ENCODE data around the gene APOE.
"Not testable (repeated sequence)": the region's sequence is repeated elsewhere in the genome, so short reads cannot be mapped to it uniquely, and the experiment has no call there.

APOE gene

DNA sequence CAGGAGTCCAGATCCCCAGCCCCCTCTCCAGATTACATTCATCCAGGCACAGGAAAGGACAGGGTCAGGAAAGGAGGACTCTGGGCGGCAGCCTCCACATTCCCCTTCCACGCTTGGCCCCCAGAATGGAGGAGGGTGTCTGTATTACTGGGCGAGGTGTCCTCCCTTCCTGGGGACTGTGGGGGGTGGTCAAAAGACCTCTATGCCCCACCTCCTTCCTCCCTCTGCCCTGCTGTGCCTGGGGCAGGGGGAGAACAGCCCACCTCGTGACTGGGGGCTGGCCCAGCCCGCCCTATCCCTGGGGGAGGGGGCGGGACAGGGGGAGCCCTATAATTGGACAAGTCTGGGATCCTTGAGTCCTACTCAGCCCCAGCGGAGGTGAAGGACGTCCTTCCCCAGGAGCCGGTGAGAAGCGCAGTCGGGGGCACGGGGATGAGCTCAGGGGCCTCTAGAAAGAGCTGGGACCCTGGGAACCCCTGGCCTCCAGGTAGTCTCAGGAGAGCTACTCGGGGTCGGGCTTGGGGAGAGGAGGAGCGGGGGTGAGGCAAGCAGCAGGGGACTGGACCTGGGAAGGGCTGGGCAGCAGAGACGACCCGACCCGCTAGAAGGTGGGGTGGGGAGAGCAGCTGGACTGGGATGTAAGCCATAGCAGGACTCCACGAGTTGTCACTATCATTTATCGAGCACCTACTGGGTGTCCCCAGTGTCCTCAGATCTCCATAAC lies at the start of gene APOE:
APOE (plus strand) TSS at position 360 of the 724 bp plus-strand sequence. CDS start 829 bp downstream, outside the sequence.
- DNase-seq = no peak

DNA sequence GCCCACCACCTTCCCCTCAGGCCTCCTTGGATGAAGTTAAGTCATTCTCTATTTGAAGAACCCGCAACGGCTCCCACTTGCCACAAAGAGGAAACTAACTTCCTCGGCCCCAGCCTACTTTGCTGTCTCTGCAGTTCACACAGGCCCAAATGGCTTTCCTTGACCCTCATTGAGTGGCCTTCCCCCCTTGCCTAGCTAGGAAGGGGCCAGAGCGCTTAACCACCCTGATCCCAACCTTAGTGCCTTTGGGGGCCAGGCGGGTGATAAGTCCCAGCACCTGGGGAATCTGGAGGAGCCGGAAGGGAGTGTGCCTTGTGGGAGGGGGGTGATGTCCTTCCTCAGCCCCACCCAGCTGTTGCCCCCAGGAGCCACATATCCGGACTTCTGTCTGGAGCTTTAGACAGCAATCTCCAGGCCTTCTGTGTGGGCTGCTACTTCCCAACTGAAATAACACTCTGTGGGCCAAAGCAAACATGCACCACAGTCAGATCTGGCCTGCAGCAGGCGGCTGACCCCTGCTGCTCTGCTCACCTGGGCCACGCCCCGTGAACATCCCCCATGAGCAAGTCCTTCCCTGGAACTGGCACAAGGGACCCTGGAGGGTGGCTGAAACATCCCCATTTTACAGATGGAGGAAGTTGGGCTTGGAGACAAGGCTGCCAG lies 49.0 kb upstream of the APOE start:
- DNase-seq = no peak

DNA sequence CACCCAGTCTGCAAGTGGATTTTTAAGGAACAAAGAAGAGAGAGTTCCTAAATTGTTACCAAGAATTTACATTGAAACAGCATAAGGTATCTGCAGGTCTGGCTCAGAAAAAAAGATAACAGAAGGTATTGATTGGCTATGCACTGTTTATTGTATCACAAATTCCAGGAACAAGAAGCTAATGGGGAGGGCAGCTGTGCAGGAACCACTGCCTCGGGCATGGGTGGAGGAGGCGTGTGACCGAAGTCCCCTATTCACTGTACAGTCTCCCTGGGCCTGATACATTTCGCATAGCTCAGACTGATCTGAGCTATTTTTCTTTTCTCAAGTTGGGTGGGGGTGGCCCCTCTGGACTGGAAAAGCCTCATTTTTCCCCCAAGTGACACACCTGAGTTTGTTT lies 47.8 kb upstream of the APOE start:
- DNase-seq = no peak

DNA sequence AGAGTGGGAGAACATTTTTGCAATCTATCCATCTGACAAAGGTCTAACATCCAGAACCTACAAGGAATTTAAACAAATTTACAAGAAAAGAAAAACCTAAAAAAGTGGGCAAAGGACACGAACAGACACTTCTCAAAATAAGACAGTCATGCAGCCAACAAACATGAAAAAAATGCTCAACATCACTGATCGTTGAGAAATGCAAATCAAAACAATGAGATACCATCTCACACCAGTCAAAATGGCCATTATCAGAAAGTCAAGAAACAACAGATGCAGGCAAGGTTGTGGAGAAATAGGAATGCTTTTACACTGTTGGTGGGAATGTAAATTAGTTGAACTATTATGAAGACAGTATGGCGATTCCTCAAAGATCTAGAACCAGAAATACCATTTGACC lies 44.0 kb upstream of the APOE start:
- DNase-seq = not testable (repeated sequence)

DNA sequence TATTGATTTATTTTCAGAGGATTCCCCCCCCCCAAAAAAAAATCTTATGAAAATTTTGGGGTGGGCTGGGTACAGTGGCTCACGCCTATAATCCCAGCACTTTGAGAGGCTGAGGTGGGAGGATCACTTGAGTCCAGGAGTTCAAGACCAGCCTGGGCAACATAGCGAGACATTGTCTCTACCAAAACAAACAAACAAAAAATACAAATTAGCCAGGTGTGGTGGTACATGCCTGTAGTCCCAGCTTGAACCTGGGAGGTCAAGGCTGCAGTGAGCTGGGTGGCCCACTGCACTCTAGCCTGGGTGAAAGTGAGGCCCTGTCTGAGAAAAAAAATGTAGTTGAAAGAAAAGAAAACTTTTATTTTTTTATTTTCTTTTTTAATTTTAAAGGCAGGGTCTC lies 41.6 kb upstream of the APOE start:
- no peak for DNase-seq

DNA sequence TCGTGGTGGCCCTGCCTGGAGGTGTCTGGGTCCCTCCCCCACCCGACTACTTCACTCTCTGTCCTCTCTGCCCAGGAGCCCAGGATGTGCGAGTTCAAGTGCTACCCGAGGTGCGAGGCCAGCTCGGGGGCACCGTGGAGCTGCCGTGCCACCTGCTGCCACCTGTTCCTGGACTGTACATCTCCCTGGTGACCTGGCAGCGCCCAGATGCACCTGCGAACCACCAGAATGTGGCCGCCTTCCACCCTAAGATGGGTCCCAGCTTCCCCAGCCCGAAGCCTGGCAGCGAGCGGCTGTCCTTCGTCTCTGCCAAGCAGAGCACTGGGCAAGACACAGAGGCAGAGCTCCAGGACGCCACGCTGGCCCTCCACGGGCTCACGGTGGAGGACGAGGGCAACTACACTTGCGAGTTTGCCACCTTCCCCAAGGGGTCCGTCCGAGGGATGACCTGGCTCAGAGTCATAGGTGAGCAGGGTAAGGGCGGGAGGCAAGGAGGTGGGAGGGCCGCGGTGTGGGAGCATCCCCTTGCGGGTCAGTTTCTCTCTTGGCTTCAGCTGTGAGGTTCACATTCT lies 40.3 kb upstream of the APOE start:
- DNase-seq = no peak

DNA sequence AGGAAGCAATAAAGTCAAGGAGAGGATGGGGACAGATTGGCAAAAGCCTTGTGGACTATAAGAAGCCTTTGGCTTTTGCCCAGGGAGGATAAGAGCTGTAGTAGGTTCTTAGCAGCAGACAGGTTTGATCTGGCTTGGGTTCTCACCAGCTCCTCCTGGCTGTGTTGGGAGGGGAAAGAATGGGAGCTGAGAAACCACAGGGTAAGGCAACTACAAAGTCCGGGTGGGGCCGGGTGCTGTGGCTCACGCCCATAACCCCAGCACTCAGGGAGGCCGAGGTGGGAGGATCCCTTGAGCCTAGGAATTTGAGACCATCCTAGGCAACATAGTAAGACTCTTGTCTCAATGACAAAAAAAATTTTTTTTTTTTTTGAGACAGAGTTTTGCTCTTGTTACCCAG lies 38.9 kb upstream of the APOE start:
- no peak for DNase-seq

DNA sequence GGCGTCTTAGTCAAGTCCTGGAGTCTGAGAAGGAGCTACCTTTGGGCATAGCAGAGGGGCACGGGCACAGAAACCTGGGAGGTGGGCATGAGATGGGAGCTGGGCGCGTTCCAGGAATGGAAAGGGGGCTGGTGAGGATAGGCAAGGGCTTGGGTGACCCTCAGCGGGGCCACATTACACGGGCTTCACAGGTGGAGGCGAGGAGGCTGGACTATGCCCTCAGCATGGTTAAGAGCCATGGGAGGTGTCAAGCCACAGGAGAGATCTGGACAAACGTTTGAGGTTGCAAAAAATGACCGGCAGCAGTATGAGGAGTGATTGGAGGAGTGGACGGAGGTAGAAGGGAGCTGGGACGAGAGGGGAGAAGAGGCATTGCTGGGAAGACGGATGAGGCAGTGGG lies 38.0 kb upstream of the APOE start:
- no peak for DNase-seq

DNA sequence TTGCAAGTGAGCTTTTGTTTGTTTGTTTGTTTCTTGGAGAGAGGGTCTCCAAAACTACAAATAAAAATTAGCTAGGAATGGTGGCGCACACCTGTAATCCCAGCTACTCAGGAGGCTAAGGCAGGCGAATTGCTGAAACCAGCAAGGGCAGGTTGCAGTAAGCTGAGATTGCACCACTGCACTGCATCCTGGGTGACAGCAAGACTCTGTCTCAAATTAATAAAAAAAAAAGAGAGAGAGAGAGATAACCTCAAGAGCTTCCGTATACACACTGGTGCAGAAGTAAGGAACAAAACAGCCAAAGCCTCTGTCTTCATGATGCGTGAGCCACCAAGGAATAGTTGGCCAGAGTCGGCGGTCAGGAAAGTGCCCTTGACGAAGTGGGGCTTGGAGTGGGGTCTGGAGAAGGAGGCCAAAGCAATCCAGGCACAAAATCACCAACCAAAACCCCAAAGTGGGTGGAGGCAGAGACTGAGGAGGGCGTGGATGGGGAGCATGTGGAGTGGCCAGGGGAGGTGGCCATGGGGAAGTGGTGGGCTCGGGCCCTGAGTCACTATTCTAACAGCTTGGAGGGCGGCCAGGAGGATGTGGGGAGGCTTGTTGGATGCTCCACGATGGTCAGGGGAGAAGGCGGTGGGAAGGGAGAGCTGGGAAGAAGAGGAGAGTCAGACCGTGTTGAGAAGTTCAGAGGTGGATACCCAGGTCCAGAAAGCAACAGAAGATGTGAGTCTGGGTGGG lies 35.7 kb upstream of the APOE start:
- DNase-seq = no peak

DNA sequence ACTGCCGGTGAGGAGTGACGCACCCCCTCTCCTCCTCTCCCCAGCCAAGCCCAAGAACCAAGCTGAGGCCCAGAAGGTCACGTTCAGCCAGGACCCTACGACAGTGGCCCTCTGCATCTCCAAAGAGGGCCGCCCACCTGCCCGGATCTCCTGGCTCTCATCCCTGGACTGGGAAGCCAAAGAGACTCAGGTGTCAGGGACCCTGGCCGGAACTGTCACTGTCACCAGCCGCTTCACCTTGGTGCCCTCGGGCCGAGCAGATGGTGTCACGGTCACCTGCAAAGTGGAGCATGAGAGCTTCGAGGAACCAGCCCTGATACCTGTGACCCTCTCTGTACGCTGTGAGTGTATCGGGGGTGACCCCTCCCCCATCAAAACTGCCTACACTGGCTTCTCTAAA lies 33.8 kb upstream of the APOE start:
- no peak for DNase-seq

DNA sequence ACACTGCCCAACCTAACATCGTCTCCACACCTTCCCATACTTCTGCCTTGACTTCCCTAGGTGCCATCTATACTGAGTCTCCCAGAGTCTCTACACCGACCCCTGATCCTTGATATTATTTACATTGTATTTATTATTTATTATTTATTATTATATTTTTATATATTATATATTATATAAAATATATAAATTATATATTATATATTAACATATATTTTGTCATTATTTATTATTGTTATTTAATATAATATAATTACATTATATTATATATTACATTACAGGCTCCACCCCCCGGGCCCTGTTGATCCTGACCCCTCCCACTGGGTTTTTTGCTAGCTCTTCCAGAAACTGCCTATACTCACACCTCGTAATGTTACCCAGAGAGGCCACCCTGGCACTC lies 32.9 kb upstream of the APOE start:
- no peak for DNase-seq

DNA sequence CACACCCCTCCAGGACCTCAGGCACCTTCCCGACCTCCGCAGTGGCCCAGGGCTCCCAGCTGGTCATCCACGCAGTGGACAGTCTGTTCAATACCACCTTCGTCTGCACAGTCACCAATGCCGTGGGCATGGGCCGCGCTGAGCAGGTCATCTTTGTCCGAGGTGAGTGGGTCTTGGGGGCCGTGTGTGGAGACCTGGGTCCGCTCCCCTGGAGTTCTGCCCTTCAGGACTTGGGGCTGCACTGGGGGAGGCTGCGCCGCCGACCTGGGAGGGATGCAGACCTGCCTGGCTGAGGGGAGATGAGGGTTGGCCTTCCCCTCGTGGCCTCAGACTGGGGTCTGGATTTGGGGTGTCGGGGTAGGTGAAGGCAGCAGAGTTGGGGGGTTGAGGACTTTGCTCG lies 31.3 kb upstream of the APOE start:
- no peak for DNase-seq

DNA sequence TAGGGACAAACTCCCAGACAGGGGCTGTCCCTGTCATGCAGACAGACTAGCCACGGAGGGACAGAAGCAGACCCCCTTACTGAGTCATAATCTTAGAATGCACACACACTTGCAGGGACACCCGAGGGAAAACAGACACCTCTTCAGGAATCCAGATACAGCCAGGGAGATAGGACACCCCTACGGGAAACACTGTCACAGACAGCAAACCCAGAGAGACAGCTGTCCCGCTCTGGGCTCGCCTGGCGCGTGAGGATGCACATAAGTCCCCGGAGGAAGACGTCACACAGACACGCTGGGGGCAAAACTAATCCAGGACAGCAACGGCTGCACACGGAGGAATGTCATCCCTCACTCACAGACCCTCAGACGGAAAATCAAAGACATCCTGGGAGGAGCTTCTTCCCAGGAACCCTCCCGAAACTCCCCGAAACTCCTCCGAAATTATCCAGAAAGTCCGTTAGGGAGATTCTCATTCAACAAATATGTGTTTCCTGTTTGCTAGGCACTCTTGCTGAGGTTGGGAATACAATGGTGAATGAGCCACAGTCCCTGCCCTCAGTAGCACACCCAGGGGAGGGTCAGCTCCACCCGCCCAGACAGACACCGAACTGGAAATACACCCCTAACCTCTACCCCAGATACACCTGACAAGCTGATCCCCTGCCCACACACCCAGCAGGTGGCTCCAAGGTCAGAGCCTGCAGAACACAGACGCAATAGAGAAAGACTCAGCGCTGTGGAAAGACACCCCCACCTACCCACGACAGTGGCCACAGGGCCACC lies 29.7 kb upstream of the APOE start:
- DNase-seq = no peak

DNA sequence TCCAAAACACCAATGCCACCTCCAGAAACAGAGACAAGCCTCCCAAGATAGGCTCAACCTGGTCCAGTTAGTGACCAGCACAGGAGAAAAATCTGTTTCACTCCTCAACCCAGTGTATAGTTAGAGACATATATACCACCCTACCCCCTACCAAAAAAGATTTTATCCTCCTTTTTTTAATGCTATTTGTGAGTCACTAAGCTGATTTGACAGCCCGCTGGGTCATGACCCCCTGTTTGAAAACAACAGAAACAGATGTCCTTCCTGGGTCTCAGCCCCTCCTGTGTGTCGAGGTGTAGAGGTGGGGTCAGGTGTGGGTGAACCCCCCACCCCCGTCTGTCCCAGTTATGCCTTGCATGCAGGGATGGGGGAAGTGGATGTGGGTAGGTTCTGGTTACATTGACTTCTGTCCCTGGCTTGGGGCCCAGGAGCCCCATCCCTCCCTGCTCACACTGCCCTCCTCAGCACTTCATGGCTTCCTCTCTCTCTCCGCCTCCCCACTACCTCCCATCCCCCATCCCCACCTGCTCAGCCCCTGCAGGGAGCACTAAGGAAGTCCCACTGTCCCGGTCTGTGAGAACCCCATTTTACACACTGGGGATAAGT lies 28.6 kb upstream of the APOE start:
- DNase-seq = peak; percentile 0

DNA sequence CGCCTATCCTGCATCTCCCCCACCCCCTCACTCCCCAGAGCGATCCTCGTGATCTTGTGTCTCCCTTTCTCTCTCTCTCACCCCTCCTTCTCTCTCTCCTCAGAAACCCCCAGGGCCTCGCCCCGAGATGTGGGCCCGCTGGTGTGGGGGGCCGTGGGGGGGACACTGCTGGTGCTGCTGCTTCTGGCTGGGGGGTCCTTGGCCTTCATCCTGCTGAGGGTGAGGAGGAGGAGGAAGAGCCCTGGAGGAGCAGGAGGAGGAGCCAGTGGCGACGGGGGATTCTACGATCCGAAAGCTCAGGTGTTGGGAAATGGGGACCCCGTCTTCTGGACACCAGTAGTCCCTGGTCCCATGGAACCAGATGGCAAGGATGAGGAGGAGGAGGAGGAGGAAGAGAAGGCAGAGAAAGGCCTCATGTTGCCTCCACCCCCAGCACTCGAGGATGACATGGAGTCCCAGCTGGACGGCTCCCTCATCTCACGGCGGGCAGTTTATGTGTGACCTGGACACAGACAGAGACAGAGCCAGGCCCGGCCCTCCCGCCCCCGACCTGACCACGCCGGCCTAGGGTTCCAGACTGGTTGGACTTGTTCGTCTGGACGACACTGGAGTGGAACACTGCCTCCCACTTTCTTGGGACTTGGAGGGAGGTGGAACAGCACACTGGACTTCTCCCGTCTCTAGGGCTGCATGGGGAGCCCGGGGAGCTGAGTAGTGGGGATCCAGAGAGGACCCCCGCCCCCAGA lies 27.3 kb upstream of the APOE start:
- DNase-seq = no peak

DNA sequence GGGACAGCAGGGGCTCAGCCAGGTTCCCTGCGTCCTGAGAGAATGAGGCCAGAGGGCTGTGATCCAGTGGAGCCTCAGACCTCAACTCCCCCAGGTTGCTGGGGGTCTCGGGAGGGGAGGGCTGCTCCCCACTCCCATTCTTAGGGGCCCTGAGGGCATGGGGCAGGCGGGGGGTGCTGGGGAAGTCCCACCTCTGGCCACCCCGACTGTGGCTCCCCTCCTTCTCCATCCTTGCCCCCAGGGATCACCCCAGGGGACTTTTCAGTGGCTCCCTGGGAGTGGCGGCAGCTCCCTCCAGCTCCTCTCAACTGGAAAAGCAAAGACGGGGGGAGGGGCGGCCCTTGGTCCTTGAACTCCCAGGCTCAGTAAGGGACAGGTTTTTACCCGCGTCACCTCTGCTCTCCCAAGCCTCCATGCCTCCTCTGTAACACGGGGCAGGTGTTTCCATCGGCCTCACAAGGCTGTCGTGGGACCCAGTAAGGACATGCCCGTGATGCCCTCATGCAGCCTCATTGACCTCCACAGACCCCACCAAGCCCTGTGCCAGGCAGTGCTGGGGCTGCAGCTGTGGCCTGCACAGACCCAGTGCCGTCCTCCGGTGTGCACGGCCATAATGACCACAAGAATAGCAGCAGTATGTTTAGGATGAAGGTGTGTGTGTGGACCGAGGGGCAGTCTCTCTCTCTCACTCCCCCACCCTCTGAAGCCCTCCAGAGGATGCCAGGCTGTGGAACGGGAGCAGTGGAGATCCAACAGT lies 26.1 kb upstream of the APOE start:
- no peak for DNase-seq

DNA sequence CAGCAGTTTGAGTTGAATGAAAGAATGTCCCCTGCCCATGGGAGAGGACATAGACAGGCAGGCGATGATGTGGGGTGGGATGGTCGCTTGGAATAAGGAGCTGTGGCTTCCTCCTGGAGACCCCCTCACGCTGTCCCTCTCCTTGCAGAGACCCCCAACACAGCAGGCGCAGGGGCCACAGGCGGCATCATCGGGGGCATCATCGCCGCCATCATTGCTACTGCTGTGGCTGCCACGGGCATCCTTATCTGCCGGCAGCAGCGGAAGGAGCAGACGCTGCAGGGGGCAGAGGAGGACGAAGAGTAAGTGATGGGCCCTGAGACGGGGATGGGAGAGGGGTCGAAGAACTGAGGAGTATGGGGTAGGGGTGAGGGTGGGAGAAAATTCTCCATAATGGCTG lies 23.5 kb upstream of the APOE start:
- no peak for DNase-seq

DNA sequence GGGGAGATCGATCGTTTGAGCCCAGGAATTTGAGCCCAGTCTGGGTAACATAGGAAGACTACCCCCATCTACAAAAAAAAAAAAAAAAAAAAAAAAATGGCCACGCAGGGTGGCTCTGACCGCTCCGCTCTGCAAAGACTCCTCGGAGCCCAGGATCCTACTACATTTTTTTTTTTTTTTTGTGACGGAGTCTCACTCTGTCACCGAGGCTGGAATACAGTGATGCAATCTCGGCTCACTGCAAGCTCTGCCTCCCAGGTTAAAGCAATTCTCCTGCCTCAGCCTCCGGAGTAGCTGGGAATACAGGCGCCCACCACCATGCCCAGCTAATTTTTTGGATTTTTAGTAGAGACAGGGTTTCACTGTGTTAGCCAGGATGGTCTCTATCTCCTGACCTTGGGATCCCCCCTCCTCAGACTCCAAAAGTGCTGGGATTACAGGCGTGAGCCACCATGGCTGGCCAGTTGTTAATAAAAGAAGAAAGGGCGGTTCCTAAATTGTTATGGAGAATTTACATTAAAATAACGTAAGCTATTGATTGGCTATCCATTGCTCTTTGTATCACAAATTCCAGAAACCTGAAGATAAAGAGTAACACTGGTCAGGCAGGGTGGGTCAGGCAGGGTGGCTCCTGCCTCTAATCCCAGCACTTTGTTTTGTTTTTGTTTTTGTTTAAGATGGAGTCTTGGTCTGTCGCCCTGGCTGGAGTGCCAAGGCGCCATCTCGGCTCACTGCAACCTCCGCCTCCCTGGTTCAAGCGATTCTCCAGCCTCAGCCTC lies 22.8 kb upstream of the APOE start:
- DNase-seq = not testable (repeated sequence)

DNA sequence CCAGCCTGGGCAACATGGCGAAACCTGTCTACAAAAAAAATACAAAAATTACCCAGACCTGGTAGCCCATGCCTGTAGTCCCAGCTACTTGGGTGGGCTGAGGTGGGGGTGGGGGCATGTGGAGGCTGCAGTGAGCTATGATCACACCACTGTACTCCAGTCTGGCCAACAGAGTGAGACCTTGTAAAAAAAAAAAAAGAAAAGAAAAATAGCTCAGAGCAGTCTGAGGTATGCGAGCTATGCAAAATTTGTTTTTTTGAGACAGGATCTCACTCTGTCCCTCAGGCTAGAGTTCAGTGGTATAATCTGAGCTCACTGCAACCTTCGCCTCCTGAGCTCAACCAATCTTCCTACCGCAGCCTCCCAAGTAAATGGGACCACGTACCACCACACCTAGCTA lies 21.7 kb upstream of the APOE start:
- DNase-seq = no peak

DNA sequence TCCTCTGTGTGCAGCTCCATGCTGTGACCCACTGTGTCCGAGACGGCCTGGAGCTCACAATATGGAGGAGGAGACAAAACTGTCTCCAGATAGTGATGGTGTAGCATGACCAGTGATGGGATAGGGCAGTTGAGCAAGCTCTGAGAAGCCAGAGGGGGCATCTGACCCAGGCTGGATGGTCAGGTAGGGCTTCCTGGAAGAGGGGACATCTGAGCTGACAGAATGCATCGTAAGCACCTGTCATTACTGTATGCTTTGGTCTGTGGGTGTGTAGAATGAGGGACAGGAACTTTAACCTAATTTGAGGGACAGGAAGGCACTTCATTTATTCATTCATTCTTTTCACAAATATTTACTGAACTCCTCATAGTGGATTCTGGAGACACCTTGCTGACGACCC lies 21.0 kb upstream of the APOE start:
- no peak for DNase-seq

Data from DMS153 (cell line).